Hepatocyte (in vitro differentiated cells): ENCODE data around the gene CD52.

Source experiments
- CTCF ChIP-seq: fragments of 200-600 bp; sonication (generic); IDR thresholded peaks from 2 replicates; pipeline ENCODE4 v1.5.1; 2016; ENCODE audit warnings: antibody characterized with exemption, mild to moderate bottlenecking; ENCODE audit not compliant: poor library complexity
- EZH2 ChIP-seq: fragments of 200-600 bp; sonication (generic); IDR thresholded peaks from 2 replicates; pipeline ENCODE4 v1.6.1; 2016; ENCODE audit warnings: antibody characterized with exemption, mild to moderate bottlenecking, borderline replicate concordance

- TF ChIP-seq CTCF (no peak), EZH2 (no peak)
Observed at GRCh38 chr1:26344147-26344920, 26.6 kb downstream of the CD52 start.
